Large intestine (tissue), 3 donors: ENCODE results near the gene NCLN. TPM values are rescaled to one million over a fixed set of nuclear protein-coding genes. Genes with fewer than 3 reads are reported as not detected.

Source experiments
- DNase-seq, 2 donors: peaks; one replicate each; pipeline versions ENCODE4 v3.0.0 to v3.0.0-alpha.2; 2013
- H3K27ac ChIP-seq: one replicate; pipeline ENCODE4 v1.5.1; 2013; ENCODE audit warnings: low read length
- H3K27me3 ChIP-seq: 2 replicates; pipeline ENCODE4 v1.6.1; 2013; ENCODE audit warnings: low read length; ENCODE audit not compliant: control insufficient read depth, insufficient read depth
- H3K36me3 ChIP-seq: 2 replicates; pipeline ENCODE4 v1.6.1; 2013; ENCODE audit warnings: low read length; ENCODE audit not compliant: control insufficient read depth, insufficient read depth
- H3K4me1 ChIP-seq: one replicate; pipeline ENCODE4 v1.6.1; 2013; ENCODE audit warnings: low read length; ENCODE audit not compliant: control insufficient read depth, insufficient read depth
- H3K4me3 ChIP-seq: one replicate; pipeline ENCODE4 v1.5.1; 2013; ENCODE audit warnings: low read length
- H3K9me3 ChIP-seq: one replicate; pipeline ENCODE4 v1.6.1; 2013; ENCODE audit warnings: mild to moderate bottlenecking, low read depth, low read length, moderate library complexity; ENCODE audit not compliant: control insufficient read depth
- WGBS: methylation state at CpG from one replicate; pipeline ENCODE4 v1.1.5; 2013; ENCODE audit warnings: low lambda C conversion rate; ENCODE audit not compliant: insufficient coverage; 5-methylcytosine and 5-hydroxymethylcytosine counted together
- polyA plus RNA-seq: library from polyadenylated mRNA; unstranded; fragments of 120-200 nt; gene quantifications from one replicate; pipeline ENCODE4 v1.2.1, GENCODE V29; 2013

Gene NCLN
- polyA plus RNA-seq, 1 donor, result 36.3 TPM

- H3K9me3 ChIP-seq, result peaks cover 8% of the 10 kb centered on the region
- no peaks in the 10 kb centered on the region for H3K36me3 ChIP-seq
- H3K27me3 ChIP-seq, result no peaks in the 10 kb centered on the region
- 83% methylated on average over 2 of the region's 13 CpGs for WGBS
- no peak overlapping the region for H3K27ac ChIP-seq
- peaks cover 18% of the 10 kb centered on the region for H3K4me1 ChIP-seq
- no peak overlapping the region for H3K4me3 ChIP-seq
- DNase-seq, result no peak
These were observed 1.7 kb upstream of the NCLN start for GRCh38 chr19:3183721-3184641.

GRCh38 chr19:3184847-3185460, 776 bp upstream of the NCLN start:
- H3K27me3 ChIP-seq, result no peaks in the 10 kb centered on the region
- 0% methylated on average over 2 of the region's 14 CpGs for WGBS
- peaks cover 28% of the 10 kb centered on the region for H3K4me1 ChIP-seq
- DNase-seq, result no peak
- H3K4me3 ChIP-seq, result peak overlapping the region; percentile 52
- no peaks in the 10 kb centered on the region for H3K36me3 ChIP-seq
- no peaks in the 10 kb centered on the region for H3K9me3 ChIP-seq
- H3K27ac ChIP-seq, result no peak overlapping the region

- H3K4me1 ChIP-seq, result peaks cover 28% of the 10 kb centered on the region
- peak overlapping the region; percentile 39 for H3K27ac ChIP-seq
- no peaks in the 10 kb centered on the region for H3K36me3 ChIP-seq
- peak overlapping the region; percentile 80 for H3K4me3 ChIP-seq
- H3K9me3 ChIP-seq, result no peaks in the 10 kb centered on the region
- DNase-seq, result peak in 1 of 2 donors; percentile 37
- no peaks in the 10 kb centered on the region for H3K27me3 ChIP-seq
- WGBS, result no CpG with 5 or more reads among the region's 38 CpGs
These were observed 494 bp downstream of the NCLN start for GRCh38 chr19:3186160-3186688.

GRCh38 chr19:3186891-3187661, 1.3 kb downstream of the NCLN start:
- DNase-seq, result peak in 1 of 2 donors; percentile 33
- H3K27ac ChIP-seq, result no peak overlapping the region
- H3K27me3 ChIP-seq, result no peaks in the 10 kb centered on the region
- WGBS, result 53% methylated on average over 2 of the region's 23 CpGs
- no peaks in the 10 kb centered on the region for H3K9me3 ChIP-seq
- H3K4me1 ChIP-seq, result peaks cover 28% of the 10 kb centered on the region
- H3K4me3 ChIP-seq, result peak overlapping the region; percentile 80
- H3K36me3 ChIP-seq, result no peaks in the 10 kb centered on the region

GRCh38 chr19:3187662-3188511, 2.2 kb downstream of the NCLN start:
- Histone ChIP-seq H3K27me3 (no peaks in the 10 kb centered on the region), H3K27ac (peak overlapping the region; percentile 59), H3K36me3 (no peaks in the 10 kb centered on the region), H3K4me1 (peaks cover 28% of the 10 kb centered on the region), H3K9me3 (no peaks in the 10 kb centered on the region), H3K4me3 (peak overlapping the region; percentile 2)
- WGBS, result 75% methylated on average over 6 of the region's 36 CpGs
- no peak for DNase-seq

- peak; percentile 62 to 89 for DNase-seq
- no CpG with 5 or more reads among the region's 35 CpGs for WGBS
- Histone ChIP-seq H3K27ac (peak overlapping the region; percentile 59), H3K4me3 (peak overlapping the region; percentile 4), H3K9me3 (no peaks in the 10 kb centered on the region), H3K36me3 (peaks cover 9% of the 10 kb centered on the region), H3K27me3 (no peaks in the 10 kb centered on the region), H3K4me1 (peaks cover 28% of the 10 kb centered on the region)
These were observed 3.2 kb downstream of the NCLN start for GRCh38 chr19:3188627-3189596.

GRCh38 chr19:3189702-3190469, 4.2 kb downstream of the NCLN start:
- H3K4me1 ChIP-seq, result peaks cover 28% of the 10 kb centered on the region
- H3K27ac ChIP-seq, result no peak overlapping the region
- DNase-seq, result no peak
- no peak overlapping the region for H3K4me3 ChIP-seq
- H3K9me3 ChIP-seq, result no peaks in the 10 kb centered on the region
- WGBS, result no CpG with 5 or more reads among the region's 28 CpGs
- H3K27me3 ChIP-seq, result no peaks in the 10 kb centered on the region
- H3K36me3 ChIP-seq, result peaks cover 13% of the 10 kb centered on the region

GRCh38 chr19:3190470-3190770, 4.7 kb downstream of the NCLN start:
- no peaks in the 10 kb centered on the region for H3K9me3 ChIP-seq
- peaks cover 13% of the 10 kb centered on the region for H3K36me3 ChIP-seq
- no peak for DNase-seq
- H3K4me1 ChIP-seq, result peaks cover 28% of the 10 kb centered on the region
- WGBS, result no CpG with 5 or more reads among the region's 18 CpGs
- no peak overlapping the region for H3K27ac ChIP-seq
- H3K27me3 ChIP-seq, result no peaks in the 10 kb centered on the region
- H3K4me3 ChIP-seq, result no peak overlapping the region
